MG63 (cell line): Measurements from ENCODE around the gene CPSF4. TPM values are rescaled to one million over a fixed set of nuclear protein-coding genes. Genes with fewer than 3 reads are reported as not detected.
A peak's percentile ranks its signal among the peaks of the same experiment; 100 is the strongest.

Experiments
- DNase-seq: peaks from one replicate; pipeline ENCODE4 v3.0.0-alpha.2; 2020
- H3K27me3 ChIP-seq: fragments of 250-450 bp; sonication (Bioruptor Pico); 2 replicates; pipeline ENCODE4 v1.5.1; 2020; ENCODE audit warnings: mild to moderate bottlenecking, moderate library complexity
- H3K36me3 ChIP-seq: fragments of 250-450 bp; sonication (Bioruptor Pico); 2 replicates; pipeline ENCODE4 v1.5.1; 2020; ENCODE audit warnings: mild to moderate bottlenecking, moderate library complexity
- H3K4me3 ChIP-seq: fragments of 250-450 bp; sonication (Bioruptor Pico); 2 replicates; pipeline ENCODE4 v1.5.1; 2020; ENCODE audit warnings: mild to moderate bottlenecking, moderate library complexity
- H3K9me3 ChIP-seq: fragments of 250-450 bp; sonication (Bioruptor Pico); 2 replicates; pipeline ENCODE4 v1.5.1; 2020; ENCODE audit warnings: mild to moderate bottlenecking, moderate library complexity
- total RNA-seq: library from RNA; depleted of rRNA; stranded (reverse); fragments of >200 nt; shearing (Covaris generic); gene quantifications from 2 replicates; pipeline ENCODE4 v1.2.3, GENCODE V29; 2014; ENCODE audit warnings: low replicate concordance

The CPSF4 gene
- total RNA-seq, 1 experiment from 2014 or later: 15.3 TPM

GRCh38 chr7:99457050-99457649, 18.4 kb downstream of the CPSF4 start:
- no peaks in the 10 kb centered on the region for H3K9me3 ChIP-seq
- no peak for DNase-seq
- H3K36me3 ChIP-seq: peaks cover 13% of the 10 kb centered on the region
- no peaks in the 10 kb centered on the region for H3K27me3 ChIP-seq
- no peak overlapping the region for H3K4me3 ChIP-seq

- no peak for DNase-seq
- peaks cover 15% of the 10 kb centered on the region for H3K36me3 ChIP-seq
- H3K4me3 ChIP-seq: no peak overlapping the region
- no peaks in the 10 kb centered on the region for H3K27me3 ChIP-seq
- H3K9me3 ChIP-seq: no peaks in the 10 kb centered on the region
Observed at GRCh38 chr7:99457650-99458493, 19.1 kb downstream of the CPSF4 start.

GRCh38 chr7:99459087-99459486, 20.3 kb downstream of the CPSF4 start:
- Histone ChIP-seq H3K27me3 (no peaks in the 10 kb centered on the region), H3K36me3 (peaks cover 21% of the 10 kb centered on the region), H3K9me3 (no peaks in the 10 kb centered on the region), H3K4me3 (no peak overlapping the region)
- no peak for DNase-seq

GRCh38 chr7:99460651-99461050, 21.9 kb downstream of the CPSF4 start:
- no peaks in the 10 kb centered on the region for H3K9me3 ChIP-seq
- H3K27me3 ChIP-seq: no peaks in the 10 kb centered on the region
- peaks cover 22% of the 10 kb centered on the region for H3K36me3 ChIP-seq
- H3K4me3 ChIP-seq: no peak overlapping the region
- no peak for DNase-seq

- Histone ChIP-seq H3K36me3 (peaks cover 22% of the 10 kb centered on the region), H3K4me3 (no peak overlapping the region), H3K27me3 (no peaks in the 10 kb centered on the region), H3K9me3 (no peaks in the 10 kb centered on the region)
- no peak for DNase-seq
Observed at GRCh38 chr7:99461221-99461620, 22.5 kb downstream of the CPSF4 start.

GRCh38 chr7:99465421-99465768, 26.7 kb downstream of the CPSF4 start:
- DNase-seq: no peak
- Histone ChIP-seq H3K27me3 (no peaks in the 10 kb centered on the region), H3K36me3 (peaks cover 9% of the 10 kb centered on the region), H3K9me3 (no peaks in the 10 kb centered on the region), H3K4me3 (peak overlapping the region; percentile 80)

GRCh38 chr7:99468336-99468918, 29.7 kb downstream of the CPSF4 start:
- peaks cover 5% of the 10 kb centered on the region for H3K36me3 ChIP-seq
- no peaks in the 10 kb centered on the region for H3K9me3 ChIP-seq
- no peaks in the 10 kb centered on the region for H3K27me3 ChIP-seq
- no peak overlapping the region for H3K4me3 ChIP-seq
- DNase-seq: no peak

- no peaks in the 10 kb centered on the region for H3K36me3 ChIP-seq
- no peaks in the 10 kb centered on the region for H3K9me3 ChIP-seq
- DNase-seq: no peak
- H3K27me3 ChIP-seq: no peaks in the 10 kb centered on the region
- H3K4me3 ChIP-seq: no peak overlapping the region
Observed at GRCh38 chr7:99469381-99470065, 30.8 kb downstream of the CPSF4 start.

- H3K9me3 ChIP-seq: no peaks in the 10 kb centered on the region
- DNase-seq: peak; percentile 96
- H3K4me3 ChIP-seq: peak within 1 kb of the TSS; percentile 89
- H3K27me3 ChIP-seq: no peaks in the 10 kb centered on the region
- no peaks in the 10 kb centered on the region for H3K36me3 ChIP-seq
Observed at GRCh38 chr7:99472561-99473314, 34.0 kb downstream of the CPSF4 start, which contains the start of gene ZNF789. Gene ZNF789, plus strand, starts transcription at chr7:99472890. Its CDS starts 3,567 bp downstream, at chr7:99476457.

- no peaks in the 10 kb centered on the region for H3K9me3 ChIP-seq
- H3K27me3 ChIP-seq: no peaks in the 10 kb centered on the region
- no peaks in the 10 kb centered on the region for H3K36me3 ChIP-seq
- DNase-seq: no peak
- H3K4me3 ChIP-seq: peak overlapping the region; percentile 89
Observed at GRCh38 chr7:99473315-99473596, 34.5 kb downstream of the CPSF4 start.

GRCh38 chr7:99476107-99476506, 37.4 kb downstream of the CPSF4 start:
- no peak for DNase-seq
- no peaks in the 10 kb centered on the region for H3K36me3 ChIP-seq
- H3K27me3 ChIP-seq: no peaks in the 10 kb centered on the region
- no peak overlapping the region for H3K4me3 ChIP-seq
- H3K9me3 ChIP-seq: no peaks in the 10 kb centered on the region

- no peak for DNase-seq
Observed at GRCh38 chr7:99478464-99479440, 40.0 kb downstream of the CPSF4 start.

GRCh38 chr7:99485094-99485493, 46.4 kb downstream of the CPSF4 start:
- H3K27me3 ChIP-seq: no peaks in the 10 kb centered on the region
- H3K4me3 ChIP-seq: no peak overlapping the region
- no peak for DNase-seq

More at GRCh38 chr7:99478464-99479440, 40.0 kb downstream of the CPSF4 start:
- no peaks in the 10 kb centered on the region for H3K36me3 ChIP-seq
- no peaks in the 10 kb centered on the region for H3K9me3 ChIP-seq
- H3K27me3 ChIP-seq: no peaks in the 10 kb centered on the region
- no peak overlapping the region for H3K4me3 ChIP-seq

GRCh38 chr7:99489235-99489634, 50.5 kb downstream of the CPSF4 start:
- Histone ChIP-seq H3K9me3 (peaks cover 4% of the 10 kb centered on the region), H3K36me3 (peaks cover 12% of the 10 kb centered on the region), H3K27me3 (no peaks in the 10 kb centered on the region), H3K4me3 (no peak overlapping the region)
- no peak for DNase-seq

More at GRCh38 chr7:99485094-99485493, 46.4 kb downstream of the CPSF4 start:
- Histone ChIP-seq H3K9me3 (no peaks in the 10 kb centered on the region), H3K36me3 (no peaks in the 10 kb centered on the region)

- DNase-seq: no peak
- H3K27me3 ChIP-seq: no peaks in the 10 kb centered on the region
- H3K36me3 ChIP-seq: peaks cover 24% of the 10 kb centered on the region
- peaks cover 4% of the 10 kb centered on the region for H3K9me3 ChIP-seq
- H3K4me3 ChIP-seq: no peak overlapping the region
Observed at GRCh38 chr7:99490878-99491277, 52.1 kb downstream of the CPSF4 start.

- H3K36me3 ChIP-seq: peaks cover 32% of the 10 kb centered on the region
- H3K27me3 ChIP-seq: no peaks in the 10 kb centered on the region
- H3K9me3 ChIP-seq: peaks cover 4% of the 10 kb centered on the region
- no peak overlapping the region for H3K4me3 ChIP-seq
- no peak for DNase-seq
Observed at GRCh38 chr7:99493823-99494222, 55.1 kb downstream of the CPSF4 start.
